A673 (cell line): Measurements from ENCODE around the gene NAB2. TPM values are rescaled to one million over a fixed set of nuclear protein-coding genes. Genes with fewer than 3 reads are reported as not detected.

Source experiments
- BruUV-seq: library from RNA; stranded (reverse); fragments of 400-500 nt; replicated peaks from 2 replicates; lab custom pipeline; 2021; lab: Mats Ljungman, UMichigan
- CTCF ChIA-PET: fragments of 300-600 bp; sonication (Branson Sonifier 250); formaldehyde crosslinking; loops from one replicate; lab custom pipeline; 2022; ENCODE audit warnings: antibody characterized with exemption; lab: Charles Lee
- POLR2A ChIA-PET: fragments of 300-600 bp; sonication (Branson Sonifier 250); formaldehyde crosslinking; loops from one replicate; lab custom pipeline; 2022; ENCODE audit warnings: antibody characterized with exemption; ENCODE audit not compliant: low non-redundant PET; lab: Charles Lee
- DNase-seq: peaks from one replicate; pipeline ENCODE4 v3.0.0-alpha.2; 2015; ENCODE audit warnings: low spot score
- H3K27ac ChIP-seq: fragments of 200-600 bp; sonication (generic); 2 replicates; pipeline ENCODE4 v1.5.1; 2016; ENCODE audit warnings: mixed run types, low read depth, mild to moderate bottlenecking, mixed read lengths, antibody characterized with exemption, low read length; ENCODE audit not compliant: poor library complexity, severe bottlenecking
- H3K27me3 ChIP-seq: fragments of 200-600 bp; sonication (generic); replicated peaks from 2 replicates; pipeline ENCODE4 v1.6.1; 2017; ENCODE audit warnings: mixed run types, low read depth, mild to moderate bottlenecking, mixed read lengths, antibody characterized with exemption, low read length; ENCODE audit not compliant: insufficient read depth, poor library complexity
- H3K36me3 ChIP-seq: fragments of 200-600 bp; sonication (generic); 2 replicates; pipeline ENCODE4 v1.6.1; 2016; ENCODE audit warnings: mixed run types, mild to moderate bottlenecking, mixed read lengths, antibody characterized with exemption, low read length; ENCODE audit not compliant: insufficient read depth, poor library complexity, severe bottlenecking
- H3K4me1 ChIP-seq: fragments of 200-600 bp; sonication (generic); 2 replicates; pipeline ENCODE4 v1.6.1; 2017; ENCODE audit warnings: mixed run types, mild to moderate bottlenecking, mixed read lengths, antibody characterized with exemption, low read length; ENCODE audit not compliant: insufficient read depth, poor library complexity, severe bottlenecking
- H3K4me3 ChIP-seq: fragments of 200-600 bp; sonication (generic); 2 replicates; pipeline ENCODE4 v1.5.1; 2016; ENCODE audit warnings: low read depth, mixed run types, mild to moderate bottlenecking, mixed read lengths, low read length; ENCODE audit not compliant: poor library complexity, severe bottlenecking
- H3K9me3 ChIP-seq: fragments of 200-600 bp; sonication (generic); 2 replicates; pipeline ENCODE4 v1.6.1; 2016; ENCODE audit warnings: mixed run types, low read depth, mild to moderate bottlenecking, mixed read lengths, antibody characterized with exemption, low read length; ENCODE audit not compliant: poor library complexity, severe bottlenecking
- EZH2 ChIP-seq: fragments of 200-600 bp; sonication (generic); IDR thresholded peaks from 2 replicates; pipeline ENCODE4 v1.6.1; 2017; ENCODE audit warnings: borderline replicate concordance, low read depth, mild to moderate bottlenecking, mixed read lengths, antibody characterized with exemption, low read length; ENCODE audit not compliant: poor library complexity, severe bottlenecking
- intact Hi-C: fragments of 100-400 bp; cut with micrococcal nuclease; formaldehyde crosslinking; loops from one replicate; pipeline ENCODE4 v1.10.0; 2022; ENCODE audit not compliant: unreplicated experiment
- total RNA-seq: library from RNA; stranded (reverse); gene quantifications from 2 replicates; pipeline ENCODE4 v1.2.3, GENCODE V29; 2021
- TF ChIP-seq, protein P1 (sequence below): fragments of 300-800, 200-600 bp; sonication (generic); conservative IDR thresholded peaks from 2 replicates; pipeline ENCODE4 v1.5.1; 2017; ENCODE audit warnings: low read depth, mild to moderate bottlenecking, antibody characterized with exemption, low read length, moderate library complexity, mixed read lengths

NAB2 gene
- total RNA-seq, 1 experiment from 2014 or later, result 61.8 TPM

- no peak for DNase-seq
- Histone ChIP-seq H3K4me1 (peaks cover 23% of the 10 kb centered on the region), H3K27me3 (no peaks in the 10 kb centered on the region), H3K36me3 (no peaks in the 10 kb centered on the region), H3K4me3 (no peak overlapping the region), H3K9me3 (no peaks in the 10 kb centered on the region), H3K27ac (no peak overlapping the region)
- POLR2A ChIA-PET, result no interaction called here
- intact Hi-C loops, result no loop called here
- CTCF ChIA-PET, result interaction anchor here (0.7 kb wide), 2 partner anchors 8 to 29 kb away, joined by 3 to 11 read pairs; no protein-coding TSS in a partner anchor
- TF ChIP-seq EZH2, result no peak
- TF ChIP-seq, protein P1, sequence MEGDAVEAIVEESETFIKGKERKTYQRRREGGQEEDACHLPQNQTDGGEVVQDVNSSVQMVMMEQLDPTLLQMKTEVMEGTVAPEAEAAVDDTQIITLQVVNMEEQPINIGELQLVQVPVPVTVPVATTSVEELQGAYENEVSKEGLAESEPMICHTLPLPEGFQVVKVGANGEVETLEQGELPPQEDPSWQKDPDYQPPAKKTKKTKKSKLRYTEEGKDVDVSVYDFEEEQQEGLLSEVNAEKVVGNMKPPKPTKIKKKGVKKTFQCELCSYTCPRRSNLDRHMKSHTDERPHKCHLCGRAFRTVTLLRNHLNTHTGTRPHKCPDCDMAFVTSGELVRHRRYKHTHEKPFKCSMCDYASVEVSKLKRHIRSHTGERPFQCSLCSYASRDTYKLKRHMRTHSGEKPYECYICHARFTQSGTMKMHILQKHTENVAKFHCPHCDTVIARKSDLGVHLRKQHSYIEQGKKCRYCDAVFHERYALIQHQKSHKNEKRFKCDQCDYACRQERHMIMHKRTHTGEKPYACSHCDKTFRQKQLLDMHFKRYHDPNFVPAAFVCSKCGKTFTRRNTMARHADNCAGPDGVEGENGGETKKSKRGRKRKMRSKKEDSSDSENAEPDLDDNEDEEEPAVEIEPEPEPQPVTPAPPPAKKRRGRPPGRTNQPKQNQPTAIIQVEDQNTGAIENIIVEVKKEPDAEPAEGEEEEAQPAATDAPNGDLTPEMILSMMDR, result no peak
- BruUV-seq, result no TSS peak
Measured at GRCh38 chr12:57131896-57132744, 43.2 kb downstream of the NAB2 start.

- no peak for DNase-seq
- TF ChIP-seq, protein P1, result no peak
- no peak for TF ChIP-seq EZH2
- Histone ChIP-seq H3K4me3 (no peak overlapping the region), H3K27ac (no peak overlapping the region), H3K27me3 (no peaks in the 10 kb centered on the region), H3K4me1 (peaks cover 21% of the 10 kb centered on the region), H3K36me3 (no peaks in the 10 kb centered on the region), H3K9me3 (no peaks in the 10 kb centered on the region)
- no TSS peak for BruUV-seq
- ChIA-PET POLR2A (no interaction called here), CTCF (interaction anchor here (0.6 to 0.7 kb wide), 2 partner anchors 9 to 121 kb away, joined by 3 to 11 read pairs; no protein-coding TSS in a partner anchor)
- intact Hi-C loops, result no loop called here
Measured at GRCh38 chr12:57133013-57133569, 44.2 kb downstream of the NAB2 start.

- H3K4me3 ChIP-seq, result no peak overlapping the region
- intact Hi-C loops, result no loop called here
- no peak for TF ChIP-seq EZH2
- TF ChIP-seq, protein P1, result no peak
- no peaks in the 10 kb centered on the region for H3K9me3 ChIP-seq
- no peak overlapping the region for H3K27ac ChIP-seq
- no peaks in the 10 kb centered on the region for H3K27me3 ChIP-seq
- DNase-seq, result no peak
- ChIA-PET CTCF (no interaction called here), POLR2A (no interaction called here)
- BruUV-seq, result no TSS peak
- peaks cover 21% of the 10 kb centered on the region for H3K4me1 ChIP-seq
- no peaks in the 10 kb centered on the region for H3K36me3 ChIP-seq
Measured at GRCh38 chr12:57133916-57134315, 45.0 kb downstream of the NAB2 start.
